ENCODE measurements around the gene PRKG2.

The PRKG2 gene

DNA sequence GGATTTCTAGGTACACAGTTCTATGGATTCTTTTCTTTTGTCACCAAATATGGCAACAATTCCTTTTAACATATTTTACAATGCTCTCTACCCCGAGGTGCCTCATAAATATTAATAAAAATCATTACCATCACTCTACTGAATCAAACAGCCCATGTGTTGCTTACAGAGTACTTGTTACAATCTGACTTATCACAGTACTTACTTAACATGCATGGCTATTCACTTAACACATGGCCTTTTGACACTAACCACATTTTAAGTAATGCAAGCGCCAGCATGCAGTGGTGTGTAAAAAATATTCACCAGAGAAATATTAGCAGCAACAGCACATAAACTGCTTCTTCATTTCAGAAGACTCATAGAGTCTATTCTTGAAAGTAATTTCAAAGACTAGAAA lies 119.6 kb downstream of the PRKG2 start:
- no peak for TF ChIP-seq TCF12 (IDR thresholded peaks at IDR 0.05; ENCODE audit: low read depth)
- TF ChIP-seq NFIC (IDR thresholded peaks at IDR 0.05): no peak
- TF ChIP-seq RAD21 (IDR thresholded peaks at IDR 0.05; ENCODE audit: low read depth): no peak
- TF ChIP-seq, protein P1, sequence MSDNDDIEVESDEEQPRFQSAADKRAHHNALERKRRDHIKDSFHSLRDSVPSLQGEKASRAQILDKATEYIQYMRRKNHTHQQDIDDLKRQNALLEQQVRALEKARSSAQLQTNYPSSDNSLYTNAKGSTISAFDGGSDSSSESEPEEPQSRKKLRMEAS (IDR thresholded peaks at IDR 0.05): no peak
- TF ChIP-seq CEBPB (IDR thresholded peaks at IDR 0.05): no peak
- no peak for TF ChIP-seq YY1 (IDR thresholded peaks at IDR 0.05; ENCODE audit: low read depth)
- no peak for TF ChIP-seq CREB1 (IDR thresholded peaks at IDR 0.05; ENCODE audit: low read depth)
- TF ChIP-seq, protein P2, sequence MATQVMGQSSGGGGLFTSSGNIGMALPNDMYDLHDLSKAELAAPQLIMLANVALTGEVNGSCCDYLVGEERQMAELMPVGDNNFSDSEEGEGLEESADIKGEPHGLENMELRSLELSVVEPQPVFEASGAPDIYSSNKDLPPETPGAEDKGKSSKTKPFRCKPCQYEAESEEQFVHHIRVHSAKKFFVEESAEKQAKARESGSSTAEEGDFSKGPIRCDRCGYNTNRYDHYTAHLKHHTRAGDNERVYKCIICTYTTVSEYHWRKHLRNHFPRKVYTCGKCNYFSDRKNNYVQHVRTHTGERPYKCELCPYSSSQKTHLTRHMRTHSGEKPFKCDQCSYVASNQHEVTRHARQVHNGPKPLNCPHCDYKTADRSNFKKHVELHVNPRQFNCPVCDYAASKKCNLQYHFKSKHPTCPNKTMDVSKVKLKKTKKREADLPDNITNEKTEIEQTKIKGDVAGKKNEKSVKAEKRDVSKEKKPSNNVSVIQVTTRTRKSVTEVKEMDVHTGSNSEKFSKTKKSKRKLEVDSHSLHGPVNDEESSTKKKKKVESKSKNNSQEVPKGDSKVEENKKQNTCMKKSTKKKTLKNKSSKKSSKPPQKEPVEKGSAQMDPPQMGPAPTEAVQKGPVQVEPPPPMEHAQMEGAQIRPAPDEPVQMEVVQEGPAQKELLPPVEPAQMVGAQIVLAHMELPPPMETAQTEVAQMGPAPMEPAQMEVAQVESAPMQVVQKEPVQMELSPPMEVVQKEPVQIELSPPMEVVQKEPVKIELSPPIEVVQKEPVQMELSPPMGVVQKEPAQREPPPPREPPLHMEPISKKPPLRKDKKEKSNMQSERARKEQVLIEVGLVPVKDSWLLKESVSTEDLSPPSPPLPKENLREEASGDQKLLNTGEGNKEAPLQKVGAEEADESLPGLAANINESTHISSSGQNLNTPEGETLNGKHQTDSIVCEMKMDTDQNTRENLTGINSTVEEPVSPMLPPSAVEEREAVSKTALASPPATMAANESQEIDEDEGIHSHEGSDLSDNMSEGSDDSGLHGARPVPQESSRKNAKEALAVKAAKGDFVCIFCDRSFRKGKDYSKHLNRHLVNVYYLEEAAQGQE (IDR thresholded peaks at IDR 0.05; ENCODE audit: low read depth): no peak
- no peak for TF ChIP-seq TAF1 (IDR thresholded peaks at IDR 0.05; ENCODE audit: low read depth)
- no peak for TF ChIP-seq EGR1 (IDR thresholded peaks at IDR 0.05)
- TF ChIP-seq EP300 (IDR thresholded peaks at IDR 0.05; ENCODE audit: borderline replicate concordance): no peak
- TF ChIP-seq, protein P3, sequence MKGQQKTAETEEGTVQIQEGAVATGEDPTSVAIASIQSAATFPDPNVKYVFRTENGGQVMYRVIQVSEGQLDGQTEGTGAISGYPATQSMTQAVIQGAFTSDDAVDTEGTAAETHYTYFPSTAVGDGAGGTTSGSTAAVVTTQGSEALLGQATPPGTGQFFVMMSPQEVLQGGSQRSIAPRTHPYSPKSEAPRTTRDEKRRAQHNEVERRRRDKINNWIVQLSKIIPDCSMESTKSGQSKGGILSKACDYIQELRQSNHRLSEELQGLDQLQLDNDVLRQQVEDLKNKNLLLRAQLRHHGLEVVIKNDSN (IDR thresholded peaks at IDR 0.05): no peak
- no peak for TF ChIP-seq TEAD4 (IDR thresholded peaks at IDR 0.05)
- no peak for TF ChIP-seq FOXM1 (IDR thresholded peaks at IDR 0.05; ENCODE audit: borderline replicate concordance, low read depth)
- no peak for TF ChIP-seq ZBTB7A (IDR thresholded peaks at IDR 0.05; ENCODE audit: low read depth)

- TF ChIP-seq CEBPB (IDR thresholded peaks at IDR 0.05): no peak
Observed at GRCh38 chr4:81093720-81094401, 121.2 kb downstream of the PRKG2 start.

DNA sequence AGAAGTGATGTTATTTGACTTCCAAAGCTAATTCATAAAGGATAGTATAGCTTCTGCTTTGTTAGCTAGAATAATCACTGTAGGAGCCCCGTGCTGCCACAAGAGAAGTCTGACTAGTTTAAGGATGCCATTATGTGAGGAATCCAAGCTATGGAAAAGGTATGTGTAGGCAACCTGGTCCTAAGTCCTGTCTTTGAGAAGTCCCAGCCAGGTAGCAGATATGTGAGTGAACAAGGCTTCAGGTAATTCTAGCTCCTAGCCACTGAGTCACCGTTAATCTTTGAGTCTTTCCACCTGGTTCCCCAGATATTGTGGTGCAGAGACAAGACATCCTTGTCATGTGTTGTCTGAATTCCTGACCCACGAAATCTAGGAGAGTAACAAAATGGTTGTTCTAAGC lies 129.0 kb downstream of the PRKG2 start:
- TF ChIP-seq, protein P3 (IDR thresholded peaks at IDR 0.05): no peak
- no peak for TF ChIP-seq TEAD4 (IDR thresholded peaks at IDR 0.05)
- TF ChIP-seq YY1 (IDR thresholded peaks at IDR 0.05; ENCODE audit: low read depth): no peak
- TF ChIP-seq FOXM1 (IDR thresholded peaks at IDR 0.05; ENCODE audit: borderline replicate concordance, low read depth): no peak
- TF ChIP-seq ZBTB7A (IDR thresholded peaks at IDR 0.05; ENCODE audit: low read depth): no peak
- no peak for TF ChIP-seq TCF12 (IDR thresholded peaks at IDR 0.05; ENCODE audit: low read depth)
- no peak for TF ChIP-seq TAF1 (IDR thresholded peaks at IDR 0.05; ENCODE audit: low read depth)
- no peak for TF ChIP-seq EP300 (IDR thresholded peaks at IDR 0.05; ENCODE audit: borderline replicate concordance)
- no peak for TF ChIP-seq CREB1 (IDR thresholded peaks at IDR 0.05; ENCODE audit: low read depth)
- no peak for TF ChIP-seq CEBPB (IDR thresholded peaks at IDR 0.05)
- no peak for TF ChIP-seq EGR1 (IDR thresholded peaks at IDR 0.05)
- TF ChIP-seq, protein P1 (IDR thresholded peaks at IDR 0.05): no peak
- TF ChIP-seq, protein P2 (IDR thresholded peaks at IDR 0.05; ENCODE audit: low read depth): no peak
- TF ChIP-seq NFIC (IDR thresholded peaks at IDR 0.05): no peak
- TF ChIP-seq RAD21 (IDR thresholded peaks at IDR 0.05; ENCODE audit: low read depth): no peak

DNA sequence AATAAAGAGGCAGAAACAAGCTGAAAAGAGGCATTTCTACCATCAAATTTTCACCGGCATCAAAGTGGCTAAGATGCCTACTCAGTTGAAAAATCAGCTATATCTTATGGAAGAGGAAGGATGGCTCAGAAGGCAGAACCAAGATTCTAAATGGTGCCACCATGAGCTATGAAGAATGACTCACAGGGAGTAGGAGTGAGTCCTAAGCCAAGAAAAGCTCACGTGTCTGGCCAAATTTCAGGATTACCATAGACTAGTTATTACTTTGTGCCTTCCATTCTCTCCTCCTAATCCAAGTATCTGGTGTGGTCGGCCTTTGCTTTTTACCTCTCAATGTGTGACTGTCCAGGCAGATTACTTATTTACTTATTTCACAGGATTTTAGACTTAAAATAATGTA lies 129.7 kb downstream of the PRKG2 start:
- TF ChIP-seq, protein P3 (IDR thresholded peaks at IDR 0.05): no peak
- TF ChIP-seq FOXM1 (IDR thresholded peaks at IDR 0.05; ENCODE audit: borderline replicate concordance, low read depth) (no peak), EP300 (IDR thresholded peaks at IDR 0.05; ENCODE audit: borderline replicate concordance) (no peak), CREB1 (IDR thresholded peaks at IDR 0.05; ENCODE audit: low read depth) (no peak), TEAD4 (IDR thresholded peaks at IDR 0.05) (no peak), ZBTB7A (IDR thresholded peaks at IDR 0.05; ENCODE audit: low read depth) (no peak), RAD21 (IDR thresholded peaks at IDR 0.05; ENCODE audit: low read depth) (no peak), TAF1 (IDR thresholded peaks at IDR 0.05; ENCODE audit: low read depth) (no peak), NFIC (IDR thresholded peaks at IDR 0.05) (no peak), TCF12 (IDR thresholded peaks at IDR 0.05; ENCODE audit: low read depth) (no peak), YY1 (IDR thresholded peaks at IDR 0.05; ENCODE audit: low read depth) (no peak), CEBPB (IDR thresholded peaks at IDR 0.05) (no peak), EGR1 (IDR thresholded peaks at IDR 0.05) (no peak)
- TF ChIP-seq, protein P2 (IDR thresholded peaks at IDR 0.05; ENCODE audit: low read depth): no peak
- TF ChIP-seq, protein P1 (IDR thresholded peaks at IDR 0.05): no peak
